Islet of Langerhans (tissue), 1 donor: Measurements from ENCODE around the gene SCAMP2.

Experiments used
- FAIRE-seq: peaks from one replicate; lab custom pipeline; 2011; peaks lifted over from hg19 to GRCh38; lab: Jason Lieb, UNC

SCAMP2 gene

GRCh38 chr15:74838137-74838516, 35.0 kb downstream of the SCAMP2 start:
- FAIRE-seq, result no peak

- FAIRE-seq, result no peak
Observed at GRCh38 chr15:74837482-74838136, 35.6 kb downstream of the SCAMP2 start.

- no peak for FAIRE-seq
Observed at GRCh38 chr15:74836846-74837245, 36.3 kb downstream of the SCAMP2 start.

- FAIRE-seq, result no peak
Observed at GRCh38 chr15:74835312-74835823, 37.8 kb downstream of the SCAMP2 start.

GRCh38 chr15:74833376-74834107, 39.6 kb downstream of the SCAMP2 start:
- no peak for FAIRE-seq

- no peak for FAIRE-seq
Observed at GRCh38 chr15:74832826-74833225, 40.3 kb downstream of the SCAMP2 start.

GRCh38 chr15:74831813-74832495, 41.2 kb downstream of the SCAMP2 start:
- no peak for FAIRE-seq

- no peak for FAIRE-seq
Observed at GRCh38 chr15:74830868-74831267, 42.3 kb downstream of the SCAMP2 start.

GRCh38 chr15:74829991-74830390, 43.2 kb downstream of the SCAMP2 start:
- FAIRE-seq, result no peak

GRCh38 chr15:74829486-74829885, 43.7 kb downstream of the SCAMP2 start:
- no peak for FAIRE-seq

GRCh38 chr15:74828835-74829234, 44.3 kb downstream of the SCAMP2 start:
- FAIRE-seq, result peak; percentile 55

GRCh38 chr15:74827614-74828013, 45.6 kb downstream of the SCAMP2 start:
- no peak for FAIRE-seq

- FAIRE-seq, result no peak
Observed at GRCh38 chr15:74826921-74827320, 46.2 kb downstream of the SCAMP2 start.

- no peak for FAIRE-seq
Observed at GRCh38 chr15:74826364-74826819, 46.8 kb downstream of the SCAMP2 start, which contains the start of gene CPLX3. Gene CPLX3, plus strand, starts transcription at chr15:74826627. Its CDS starts 77 bp downstream, at chr15:74826704.

- no peak for FAIRE-seq
Observed at GRCh38 chr15:74825866-74826265, 47.3 kb downstream of the SCAMP2 start.

GRCh38 chr15:74824976-74825375, 48.2 kb downstream of the SCAMP2 start:
- FAIRE-seq, result no peak

GRCh38 chr15:74823324-74823723, 49.8 kb downstream of the SCAMP2 start:
- no peak for FAIRE-seq

GRCh38 chr15:74822233-74822632, 50.9 kb downstream of the SCAMP2 start:
- FAIRE-seq, result no peak

- FAIRE-seq, result no peak
Observed at GRCh38 chr15:74821790-74822158, 51.4 kb downstream of the SCAMP2 start.

- no peak for FAIRE-seq
Observed at GRCh38 chr15:74821091-74821789, 51.9 kb downstream of the SCAMP2 start.

- no peak for FAIRE-seq
Observed at GRCh38 chr15:74820056-74820455, 53.1 kb downstream of the SCAMP2 start.

- FAIRE-seq, result no peak
Observed at GRCh38 chr15:74817370-74817737, 55.8 kb downstream of the SCAMP2 start.
